SU-DHL-6 (cell line): Measurements from ENCODE around the gene SCAF1.

Source experiments
- H2AFZ ChIP-seq: fragments of 200-600 bp; sonication (generic); 2 replicates; pipeline ENCODE4 v1.6.1; 2014; ENCODE audit warnings: low read depth, mild to moderate bottlenecking, moderate library complexity, mixed read lengths, antibody characterized with exemption, low read length; ENCODE audit not compliant: severe bottlenecking
- H3F3A ChIP-seq: fragments of 200-600 bp; shearing (Covaris generic); 2 replicates; pipeline ENCODE4 v1.6.0; 2016; ENCODE audit warnings: antibody characterized with exemption, mild to moderate bottlenecking; ENCODE audit not compliant: insufficient read depth
- H3K27ac ChIP-seq: fragments of 200-600 bp; sonication (generic); 2 replicates; pipeline ENCODE4 v1.5.1; 2016; ENCODE audit warnings: low read depth, mild to moderate bottlenecking, low read length, moderate library complexity, mixed read lengths
- H3K27me3 ChIP-seq: fragments of 200-600 bp; sonication (generic), shearing (Covaris generic); 2 replicates; pipeline ENCODE4 v1.6.0; 2014; ENCODE audit warnings: mild to moderate bottlenecking, low read length
- H3K36me3 ChIP-seq: fragments of 200-600 bp; sonication (generic); 2 replicates; pipeline ENCODE4 v1.6.1; 2014; ENCODE audit warnings: mild to moderate bottlenecking, low read length, mixed read lengths
- H3K4me2 ChIP-seq: fragments of 300-600, 200-600 bp; shearing (Covaris generic), sonication (generic); 2 replicates; pipeline ENCODE4 v1.6.0; 2014; ENCODE audit warnings: low read length, low read depth, mild to moderate bottlenecking; ENCODE audit not compliant: poor library complexity, severe bottlenecking
- H3K4me3 ChIP-seq: fragments of 200-600 bp; sonication (generic); 2 replicates; pipeline ENCODE4 v1.5.1; 2014; ENCODE audit warnings: antibody characterized with exemption, low read length, mild to moderate bottlenecking, mixed read lengths; ENCODE audit not compliant: insufficient read depth, poor library complexity, severe bottlenecking
- H3K79me2 ChIP-seq: fragments of 200-600 bp; sonication (generic); 2 replicates; pipeline ENCODE4 v1.6.1; 2014; ENCODE audit warnings: mild to moderate bottlenecking, low read length, moderate library complexity; ENCODE audit not compliant: insufficient read depth
- H3K9ac ChIP-seq: fragments of 200-600 bp; sonication (generic); 2 replicates; pipeline ENCODE4 v1.7.0; 2014; ENCODE audit warnings: mild to moderate bottlenecking, low read length
- H3K9me2 ChIP-seq: fragments of 200-600 bp; sonication (generic); replicated peaks from 2 replicates; pipeline ENCODE4 v1.6.1; 2014; ENCODE audit warnings: low read length; ENCODE audit not compliant: insufficient read depth
- H3K9me3 ChIP-seq: fragments of 200-600 bp; sonication (generic); 2 replicates; pipeline ENCODE4 v1.6.1; 2014; ENCODE audit warnings: low read length, mixed read lengths; ENCODE audit not compliant: insufficient read depth
- H4K20me1 ChIP-seq: fragments of 200-600 bp; sonication (generic); 2 replicates; pipeline ENCODE4 v1.6.1; 2014; ENCODE audit warnings: low read depth, mild to moderate bottlenecking, antibody characterized with exemption, low read length, moderate library complexity, mixed read lengths
- EZH2phosphoT487 ChIP-seq: fragments of 200-600 bp; sonication (generic), shearing (Covaris generic); conservative IDR thresholded peaks from 2 replicates; pipeline ENCODE4 v1.6.1; 2018; ENCODE audit warnings: mild to moderate bottlenecking, antibody characterized with exemption, low read length, moderate library complexity, mixed read lengths
- TF ChIP-seq, protein P1 (sequence below): fragments of 200-600 bp; sonication (generic); IDR thresholded peaks from one replicate; pipeline ENCODE4 v1.5.1; 2017; ENCODE audit warnings: antibody characterized with exemption, mild to moderate bottlenecking, low read length, moderate library complexity; ENCODE audit not compliant: insufficient read depth, poor library complexity, severe bottlenecking

Gene SCAF1

DNA sequence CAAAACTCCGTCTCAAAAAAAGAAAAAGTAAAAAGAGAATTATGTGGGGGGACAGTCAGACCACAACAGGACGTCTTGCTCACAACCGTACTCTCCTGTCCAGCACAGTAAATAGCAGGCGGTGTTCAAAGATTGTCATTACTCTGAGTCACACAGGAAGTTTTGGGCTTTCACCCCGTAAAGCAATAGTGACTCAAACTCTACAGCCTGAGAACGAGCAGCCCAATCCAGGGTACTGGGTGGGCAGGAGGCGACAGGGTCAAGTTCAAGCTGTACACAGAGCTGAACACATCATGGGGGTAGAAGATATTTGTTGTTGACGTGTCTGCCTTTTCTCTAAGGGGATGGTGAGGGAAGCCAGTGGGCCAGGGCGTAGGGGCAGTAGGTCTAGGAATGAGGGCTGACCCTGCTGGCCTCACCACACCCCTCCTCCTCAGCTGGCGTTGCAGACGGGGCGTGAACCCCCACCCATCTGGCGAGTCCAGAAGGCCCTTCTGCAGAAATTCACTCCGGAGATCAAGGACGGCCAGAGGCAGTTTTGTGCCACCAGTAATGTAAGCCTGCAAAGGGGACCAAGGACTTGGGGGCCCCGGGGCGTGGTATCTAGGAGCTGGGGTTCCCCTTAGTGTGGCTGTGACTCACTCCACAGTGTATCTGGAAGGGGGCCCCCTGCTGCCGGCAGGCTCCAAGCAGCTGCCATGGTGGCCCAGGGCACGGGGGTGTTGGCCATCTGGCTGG lies 27.7 kb upstream of the SCAF1 start:
- Histone ChIP-seq H3K4me2 (no peak overlapping the region), H3K79me2 (peaks cover 13% of the 10 kb centered on the region), H3K36me3 (no peaks in the 10 kb centered on the region)

DNA sequence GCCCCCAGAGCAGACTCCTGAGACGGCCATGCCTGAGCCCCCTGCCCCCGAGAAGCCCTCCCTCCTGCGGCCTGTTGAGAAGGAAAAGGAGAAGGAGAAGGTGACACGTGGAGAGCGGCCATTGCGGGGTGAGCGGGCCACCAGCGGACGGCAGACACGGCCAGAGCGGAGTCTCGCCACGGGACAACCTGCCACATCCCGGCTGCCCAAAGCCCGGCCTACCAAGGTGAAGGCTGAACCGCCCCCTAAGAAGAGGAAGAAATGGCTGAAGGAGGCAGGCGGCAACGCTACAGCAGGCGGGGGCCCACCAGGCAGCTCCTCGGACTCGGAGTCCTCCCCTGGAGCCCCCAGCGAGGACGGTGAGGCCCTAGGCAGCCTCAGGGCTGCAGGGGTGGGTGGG lies 26.1 kb upstream of the SCAF1 start:
- H2AFZ ChIP-seq = no peak overlapping the region
- peaks cover 8% of the 10 kb centered on the region; the same call in 1 of the 2 replicates for H3K79me2 ChIP-seq
- TF ChIP-seq, protein P1, sequence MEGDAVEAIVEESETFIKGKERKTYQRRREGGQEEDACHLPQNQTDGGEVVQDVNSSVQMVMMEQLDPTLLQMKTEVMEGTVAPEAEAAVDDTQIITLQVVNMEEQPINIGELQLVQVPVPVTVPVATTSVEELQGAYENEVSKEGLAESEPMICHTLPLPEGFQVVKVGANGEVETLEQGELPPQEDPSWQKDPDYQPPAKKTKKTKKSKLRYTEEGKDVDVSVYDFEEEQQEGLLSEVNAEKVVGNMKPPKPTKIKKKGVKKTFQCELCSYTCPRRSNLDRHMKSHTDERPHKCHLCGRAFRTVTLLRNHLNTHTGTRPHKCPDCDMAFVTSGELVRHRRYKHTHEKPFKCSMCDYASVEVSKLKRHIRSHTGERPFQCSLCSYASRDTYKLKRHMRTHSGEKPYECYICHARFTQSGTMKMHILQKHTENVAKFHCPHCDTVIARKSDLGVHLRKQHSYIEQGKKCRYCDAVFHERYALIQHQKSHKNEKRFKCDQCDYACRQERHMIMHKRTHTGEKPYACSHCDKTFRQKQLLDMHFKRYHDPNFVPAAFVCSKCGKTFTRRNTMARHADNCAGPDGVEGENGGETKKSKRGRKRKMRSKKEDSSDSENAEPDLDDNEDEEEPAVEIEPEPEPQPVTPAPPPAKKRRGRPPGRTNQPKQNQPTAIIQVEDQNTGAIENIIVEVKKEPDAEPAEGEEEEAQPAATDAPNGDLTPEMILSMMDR = no peak
- H3K4me2 ChIP-seq = no peak overlapping the region
- H3K27me3 ChIP-seq = no peaks in the 10 kb centered on the region
- H3K27ac ChIP-seq = no peak overlapping the region
- no peaks in the 10 kb centered on the region for H3K9me3 ChIP-seq
- H3F3A ChIP-seq = no peaks in the 10 kb centered on the region
- no peak overlapping the region for H3K9ac ChIP-seq
- H3K36me3 ChIP-seq = no peaks in the 10 kb centered on the region
- no peak overlapping the region for H3K4me3 ChIP-seq
- H3K9me2 ChIP-seq = no peaks in the 10 kb centered on the region
- no peaks in the 10 kb centered on the region for H4K20me1 ChIP-seq

More for the DNA sequence above, 27.7 kb upstream of the SCAF1 start:
- Histone ChIP-seq H3K27ac (no peak overlapping the region), H4K20me1 (no peaks in the 10 kb centered on the region), H3K9ac (no peak overlapping the region), H3K9me2 (no peaks in the 10 kb centered on the region), H3F3A (no peaks in the 10 kb centered on the region), H2AFZ (no peak overlapping the region), H3K27me3 (no peaks in the 10 kb centered on the region), H3K9me3 (no peaks in the 10 kb centered on the region), H3K4me3 (no peak overlapping the region)
- TF ChIP-seq, protein P1 = no peak
- no peak for TF ChIP-seq EZH2phosphoT487

DNA sequence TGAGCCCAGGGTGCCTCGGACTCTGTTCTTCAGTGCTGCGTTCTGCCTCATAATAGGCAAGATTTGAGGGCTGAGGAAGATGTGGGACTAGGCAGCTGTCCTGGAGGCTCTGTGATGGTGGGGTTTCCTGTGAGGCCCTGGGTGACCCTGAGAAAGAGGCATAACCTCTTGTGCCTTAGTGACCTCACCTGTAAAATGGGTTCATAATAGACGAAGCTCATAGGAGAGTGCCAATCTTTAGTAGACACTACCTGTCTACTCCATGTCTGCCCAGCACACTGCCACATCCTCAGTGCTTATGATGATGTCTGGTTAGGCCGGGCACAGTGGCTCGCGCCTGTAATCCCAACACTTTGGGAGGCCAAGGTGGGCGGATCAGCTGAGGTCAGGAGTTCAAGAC lies 25.5 kb upstream of the SCAF1 start:
- no peak overlapping the region for H2AFZ ChIP-seq
- H3K4me3 ChIP-seq = no peak overlapping the region
- no peak overlapping the region for H3K9ac ChIP-seq
- 0 out of 2 replicates have a peak, but pooled peaks cover 4% of the 10 kb centered on the region for H3K79me2 ChIP-seq
- H3F3A ChIP-seq = no peaks in the 10 kb centered on the region
- no peak overlapping the region for H3K4me2 ChIP-seq
- H3K9me2 ChIP-seq = no peaks in the 10 kb centered on the region
- H4K20me1 ChIP-seq = no peaks in the 10 kb centered on the region
- TF ChIP-seq, protein P1 = no peak
- TF ChIP-seq EZH2phosphoT487 = no peak
- no peaks in the 10 kb centered on the region for H3K9me3 ChIP-seq
- no peaks in the 10 kb centered on the region for H3K27me3 ChIP-seq
- no peak overlapping the region for H3K27ac ChIP-seq
- H3K36me3 ChIP-seq = no peaks in the 10 kb centered on the region
